HG03575 (cell line): Measurements from ENCODE around the gene PSMD8.
"Not testable (repeated sequence)": the region's sequence is repeated elsewhere in the genome, so short reads cannot be mapped to it uniquely, and the experiment has no call there.

Experiments
- ATAC-seq: cut with Tn5 transposase; IDR thresholded peaks from one replicate; pipeline ENCODE4 v1.9.1; 2021; ENCODE audit not compliant: unreplicated experiment, insufficient number of reproducible peaks, low FRiP score; ENCODE audit errors: extremely low read depth

PSMD8 gene

GRCh38 chr19:38360839-38361631 is 13.3 kb upstream of the PSMD8 start:
- no peak for ATAC-seq

- ATAC-seq = no peak
These were observed 12.7 kb upstream of the PSMD8 start for GRCh38 chr19:38361633-38362075.

- no peak for ATAC-seq
These were observed 12.1 kb upstream of the PSMD8 start for GRCh38 chr19:38362076-38362945.

- not testable (repeated sequence) for ATAC-seq
These were observed 11.3 kb upstream of the PSMD8 start for GRCh38 chr19:38362946-38363688.

GRCh38 chr19:38367041-38367440 is 7.3 kb upstream of the PSMD8 start:
- ATAC-seq = no peak

GRCh38 chr19:38369584-38369983 is 4.8 kb upstream of the PSMD8 start:
- no peak for ATAC-seq

GRCh38 chr19:38370299-38370698 is 4.1 kb upstream of the PSMD8 start:
- no peak for ATAC-seq

- ATAC-seq = no peak
These were observed 3.3 kb upstream of the PSMD8 start for GRCh38 chr19:38371081-38371480.

- ATAC-seq = no peak
These were observed 452 bp upstream of the PSMD8 start for GRCh38 chr19:38373907-38374331.

- no peak for ATAC-seq
These were observed 725 bp downstream of the PSMD8 start for GRCh38 chr19:38375098-38375493.

GRCh38 chr19:38375748-38376147 is 1.4 kb downstream of the PSMD8 start:
- no peak for ATAC-seq

- ATAC-seq = no peak
These were observed 2.2 kb downstream of the PSMD8 start for GRCh38 chr19:38376576-38376975.

- no peak for ATAC-seq
These were observed 2.7 kb downstream of the PSMD8 start for GRCh38 chr19:38377052-38377451.

- ATAC-seq = no peak
These were observed 4.5 kb downstream of the PSMD8 start for GRCh38 chr19:38378866-38379265.

GRCh38 chr19:38381138-38381537 is 6.8 kb downstream of the PSMD8 start:
- ATAC-seq = no peak

- no peak for ATAC-seq
These were observed 8.8 kb downstream of the PSMD8 start for GRCh38 chr19:38383184-38383583.

- ATAC-seq = no peak
These were observed 9.4 kb downstream of the PSMD8 start for GRCh38 chr19:38383743-38384142.

GRCh38 chr19:38384209-38385027 is 10.0 kb downstream of the PSMD8 start:
- ATAC-seq = no peak
